ENCODE results near the gene SLC10A1.
"Not testable (repeated sequence)": the region's sequence is repeated elsewhere in the genome, so short reads cannot be mapped to it uniquely, and the experiment has no call there.

Gene SLC10A1

DNA sequence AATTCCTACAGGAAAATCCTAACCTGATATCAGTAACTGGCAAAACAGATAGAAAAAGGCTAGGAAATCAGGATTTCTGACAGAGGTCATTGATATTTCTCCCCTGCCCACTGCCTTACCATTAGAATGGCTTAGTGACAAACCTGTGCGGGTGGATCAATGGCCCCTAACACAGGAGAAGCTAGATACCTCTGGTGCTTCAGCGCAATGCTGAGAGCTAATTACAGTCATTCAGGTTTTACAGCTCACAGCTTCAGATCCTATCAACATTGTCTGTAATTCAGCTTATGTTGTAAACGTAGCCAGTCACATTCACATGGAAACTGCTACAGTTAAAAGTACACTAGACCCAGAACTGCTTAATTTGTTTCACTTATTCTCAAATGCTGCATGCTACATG lies 17.4 kb upstream of the SLC10A1 start:
- Histone ChIP-seq H3K9me3 (no peaks in the 10 kb centered on the region), H3K36me3 (no peaks in the 10 kb centered on the region), H3K27me3 (peaks cover 47% of the 10 kb centered on the region), H3K4me3 (ENCODE audit: low read depth, low read length) (no peak overlapping the region), H3K4me1 (no peaks in the 10 kb centered on the region)
- DNase-seq: no peak
- TF ChIP-seq, protein P1, sequence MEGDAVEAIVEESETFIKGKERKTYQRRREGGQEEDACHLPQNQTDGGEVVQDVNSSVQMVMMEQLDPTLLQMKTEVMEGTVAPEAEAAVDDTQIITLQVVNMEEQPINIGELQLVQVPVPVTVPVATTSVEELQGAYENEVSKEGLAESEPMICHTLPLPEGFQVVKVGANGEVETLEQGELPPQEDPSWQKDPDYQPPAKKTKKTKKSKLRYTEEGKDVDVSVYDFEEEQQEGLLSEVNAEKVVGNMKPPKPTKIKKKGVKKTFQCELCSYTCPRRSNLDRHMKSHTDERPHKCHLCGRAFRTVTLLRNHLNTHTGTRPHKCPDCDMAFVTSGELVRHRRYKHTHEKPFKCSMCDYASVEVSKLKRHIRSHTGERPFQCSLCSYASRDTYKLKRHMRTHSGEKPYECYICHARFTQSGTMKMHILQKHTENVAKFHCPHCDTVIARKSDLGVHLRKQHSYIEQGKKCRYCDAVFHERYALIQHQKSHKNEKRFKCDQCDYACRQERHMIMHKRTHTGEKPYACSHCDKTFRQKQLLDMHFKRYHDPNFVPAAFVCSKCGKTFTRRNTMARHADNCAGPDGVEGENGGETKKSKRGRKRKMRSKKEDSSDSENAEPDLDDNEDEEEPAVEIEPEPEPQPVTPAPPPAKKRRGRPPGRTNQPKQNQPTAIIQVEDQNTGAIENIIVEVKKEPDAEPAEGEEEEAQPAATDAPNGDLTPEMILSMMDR (IDR thresholded peaks at IDR 0.05; ENCODE audit: low read depth, low read length): no peak

DNA sequence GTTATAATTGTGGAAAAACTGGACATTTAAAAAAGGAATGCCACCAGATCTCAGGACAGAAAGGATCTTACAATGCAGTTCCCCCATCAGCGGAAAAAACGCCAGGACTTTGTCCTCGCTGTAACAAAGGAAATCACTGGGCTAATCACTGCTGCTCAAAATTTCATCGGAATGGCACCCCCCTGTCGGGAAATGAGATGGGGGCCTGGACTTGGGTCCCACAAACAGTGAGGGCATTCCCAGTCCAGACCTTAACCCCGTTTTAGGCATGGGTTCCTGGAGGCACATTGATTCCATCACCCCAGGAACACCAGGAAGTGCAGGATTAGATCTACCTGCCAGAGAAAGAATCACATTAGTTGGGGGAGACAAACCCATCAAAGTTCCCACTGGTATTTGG lies 16.3 kb upstream of the SLC10A1 start:
- H3K4me1 ChIP-seq; DNase-seq; H3K4me3 ChIP-seq (ENCODE audit: low read depth, low read length); H3K36me3 ChIP-seq; H3K9me3 ChIP-seq: not testable (repeated sequence)
- peaks cover 45% of the 10 kb centered on the region for H3K27me3 ChIP-seq

DNA sequence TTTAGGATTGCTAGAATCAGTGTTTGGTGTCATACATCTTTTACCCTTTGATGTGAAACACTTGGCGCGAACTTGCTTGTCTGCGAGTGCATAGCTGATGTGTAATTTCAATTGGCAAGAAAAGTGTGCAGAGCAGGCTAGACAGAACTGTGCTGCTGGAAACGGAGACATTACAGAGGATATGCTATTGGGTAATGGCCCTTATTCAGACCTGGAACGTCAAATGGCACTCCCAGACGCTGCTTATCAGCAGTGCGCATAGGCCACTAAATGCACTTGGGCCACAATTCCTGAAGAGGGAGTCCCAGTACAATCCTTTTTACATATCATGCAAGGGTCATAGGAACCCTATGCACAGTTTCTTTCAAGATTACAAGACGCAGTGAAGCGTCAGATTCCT lies 15.7 kb upstream of the SLC10A1 start:
- DNase-seq: no peak
- Histone ChIP-seq H3K36me3 (no peaks in the 10 kb centered on the region), H3K4me1 (no peaks in the 10 kb centered on the region), H3K4me3 (ENCODE audit: low read depth, low read length) (no peak overlapping the region), H3K9me3 (no peaks in the 10 kb centered on the region), H3K27me3 (peaks cover 39% of the 10 kb centered on the region)
- TF ChIP-seq, protein P1 (IDR thresholded peaks at IDR 0.05; ENCODE audit: low read depth, low read length): no peak; the same call in 1 of the 2 replicates

DNA sequence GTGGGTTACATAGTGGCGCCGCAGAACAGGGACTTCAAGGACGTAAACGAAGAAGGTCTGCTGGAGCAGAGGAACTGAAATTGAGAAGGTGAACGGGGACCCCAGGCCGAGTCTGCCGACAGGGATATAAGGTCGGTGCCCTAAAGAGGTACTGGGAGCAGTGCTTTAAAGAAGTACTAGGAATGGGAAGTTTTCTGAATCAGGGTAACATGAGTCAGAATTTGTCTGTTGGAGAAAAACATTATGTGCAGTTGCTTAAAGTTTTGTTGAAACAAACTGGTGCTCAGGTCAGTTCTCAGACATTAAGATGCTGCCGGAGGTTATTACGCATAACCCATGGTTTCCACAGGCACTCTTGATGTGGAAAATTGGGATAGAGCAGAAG lies 14.8 kb upstream of the SLC10A1 start:
- Histone ChIP-seq H3K4me1 (no peaks in the 10 kb centered on the region), H3K27me3 (peaks cover 30% of the 10 kb centered on the region), H3K9me3 (no peaks in the 10 kb centered on the region), H3K36me3 (no peaks in the 10 kb centered on the region), H3K4me3 (ENCODE audit: low read depth, low read length) (no peak overlapping the region)
- TF ChIP-seq, protein P1 (IDR thresholded peaks at IDR 0.05; ENCODE audit: low read depth, low read length): no peak
- DNase-seq: no peak

DNA sequence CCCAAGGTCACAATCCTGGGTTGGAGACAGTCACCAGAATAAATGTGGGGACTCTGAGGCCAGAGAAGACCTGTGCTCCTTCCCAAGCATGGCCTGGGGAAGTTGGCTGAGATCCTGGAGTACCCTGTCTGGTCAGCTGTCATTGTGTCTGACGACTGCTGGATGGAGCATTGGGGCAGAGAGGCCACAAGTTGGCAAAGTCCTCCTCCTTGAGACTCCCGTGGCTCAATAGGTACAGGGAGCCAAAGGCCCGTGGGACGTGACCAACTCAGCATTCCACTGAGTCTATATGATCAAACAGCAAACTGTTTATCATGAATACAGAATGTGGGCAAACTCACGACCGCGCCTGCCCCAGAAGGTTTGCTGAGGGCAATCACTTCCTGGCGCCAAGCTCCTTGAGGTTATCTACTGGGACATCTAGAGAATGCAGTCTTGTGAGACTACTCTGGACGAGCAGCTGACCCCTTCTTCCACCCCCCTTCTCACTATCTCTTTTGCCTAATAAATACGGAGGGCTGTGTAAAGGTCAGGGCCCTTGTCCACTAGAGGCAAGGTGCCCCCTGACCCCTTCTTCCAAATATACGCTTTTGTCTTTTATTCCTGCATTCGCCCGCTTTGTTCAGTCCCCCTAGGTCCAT lies 14.3 kb upstream of the SLC10A1 start:
- H3K9me3 ChIP-seq: no peaks in the 10 kb centered on the region
- no peak overlapping the region for H3K4me3 ChIP-seq (ENCODE audit: low read depth, low read length)
- H3K27me3 ChIP-seq: peaks cover 28% of the 10 kb centered on the region
- no peaks in the 10 kb centered on the region for H3K36me3 ChIP-seq
- DNase-seq: no peak
- H3K4me1 ChIP-seq: no peaks in the 10 kb centered on the region
- TF ChIP-seq, protein P1 (IDR thresholded peaks at IDR 0.05; ENCODE audit: low read depth, low read length): no peak

DNA sequence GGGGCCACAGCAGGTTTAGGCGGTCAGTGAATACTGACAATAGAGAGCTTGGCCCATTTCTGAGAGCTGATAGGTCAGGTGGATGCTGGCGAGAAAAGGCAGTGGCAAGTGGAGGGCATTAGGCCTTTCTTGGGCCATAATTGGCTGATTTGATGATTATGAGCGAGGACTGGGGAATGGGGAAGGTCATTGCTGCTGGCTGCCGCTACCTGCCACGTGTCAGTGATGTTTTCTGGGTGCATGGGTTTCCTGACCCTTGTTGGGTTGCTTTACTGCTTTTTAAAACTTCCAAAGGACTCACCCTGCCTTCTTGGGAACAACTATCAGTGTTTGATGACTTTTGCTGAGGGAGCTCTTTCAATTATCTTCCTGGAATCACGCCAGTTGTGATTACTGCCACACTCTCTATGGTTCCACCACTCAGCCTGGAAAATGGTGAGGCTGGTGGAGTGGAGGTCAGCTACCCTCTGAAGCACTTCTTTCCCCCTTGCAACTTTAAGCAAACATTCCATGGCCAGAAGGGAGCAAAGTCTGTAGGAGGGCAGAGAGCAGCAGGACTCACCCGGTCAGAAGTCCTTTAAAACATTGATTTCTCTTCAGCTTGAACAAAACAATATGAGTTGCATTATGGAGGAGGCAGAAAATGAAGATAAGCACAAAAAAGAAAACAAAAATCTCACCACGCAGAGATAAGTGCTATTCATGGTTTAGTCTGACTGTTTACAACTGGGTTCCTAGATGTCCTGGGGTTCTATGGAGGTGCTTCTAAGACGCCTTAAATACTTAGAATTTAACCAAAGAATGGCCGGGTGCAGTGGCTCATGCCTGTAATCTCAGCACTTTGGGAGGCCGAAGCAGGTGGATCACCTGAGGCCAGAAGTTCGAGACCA lies 12.1 kb upstream of the SLC10A1 start:
- no peaks in the 10 kb centered on the region for H3K4me1 ChIP-seq

More for the DNA sequence above, 12.1 kb upstream of the SLC10A1 start:
- no peak for DNase-seq
- TF ChIP-seq, protein P1 (IDR thresholded peaks at IDR 0.05; ENCODE audit: low read depth, low read length): no peak
- H3K9me3 ChIP-seq: no peaks in the 10 kb centered on the region
- H3K4me3 ChIP-seq (ENCODE audit: low read depth, low read length): no peak overlapping the region
- peaks cover 12% of the 10 kb centered on the region for H3K27me3 ChIP-seq
- no peaks in the 10 kb centered on the region for H3K36me3 ChIP-seq
